Activated gamma-delta T cell treated with Interleukin-2 at 50 U/mL for 16 hours (primary cell): Measurements from ENCODE around the gene CDC42SE2.
"Not testable (repeated sequence)": the region's sequence is repeated elsewhere in the genome, so short reads cannot be mapped to it uniquely, and the experiment has no call there.

Experiments
- DNase-seq: peaks from one replicate; pipeline ENCODE4 v3.0.0-alpha.2; 2020

The CDC42SE2 gene

DNA sequence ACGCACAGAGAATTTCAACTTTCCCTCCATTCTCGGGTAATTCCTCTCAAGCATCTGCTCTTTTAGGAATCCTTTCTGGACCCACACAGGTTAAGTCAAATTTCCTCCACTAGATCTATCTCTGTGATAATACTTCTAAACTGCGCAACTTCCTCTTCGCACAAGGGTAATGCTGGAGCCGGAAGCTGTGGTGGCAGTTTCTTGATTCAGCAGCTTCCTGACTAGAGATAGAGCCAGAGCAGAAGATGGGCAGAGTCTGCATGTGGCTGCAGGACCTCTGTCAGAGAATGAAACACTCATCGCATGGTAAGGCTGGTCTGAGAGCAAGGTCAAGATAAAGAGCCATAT lies 11.1 kb upstream of the CDC42SE2 start:
- DNase-seq: peak; percentile 77

- not testable (repeated sequence) for DNase-seq
Measured at GRCh38 chr5:131254025-131254424, 9.8 kb upstream of the CDC42SE2 start.

DNA sequence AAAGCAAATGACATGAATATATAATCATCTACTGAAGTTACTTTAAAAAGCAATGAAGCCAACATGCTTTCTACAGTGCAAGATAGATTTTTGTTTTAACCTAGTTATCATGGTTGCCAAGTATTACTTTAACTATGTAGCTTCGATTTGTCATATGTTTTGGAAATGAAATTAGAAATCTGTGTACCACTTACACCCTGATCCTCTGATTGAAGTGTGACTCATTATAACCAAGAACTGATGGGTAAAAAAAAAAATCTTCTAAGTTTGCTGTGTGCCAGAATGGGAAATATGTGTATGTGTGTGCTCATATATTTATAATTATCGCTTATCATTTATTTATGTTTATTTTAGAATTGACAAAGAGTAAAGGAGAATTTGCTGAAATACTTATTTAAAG lies 9.1 kb upstream of the CDC42SE2 start:
- no peak for DNase-seq

DNA sequence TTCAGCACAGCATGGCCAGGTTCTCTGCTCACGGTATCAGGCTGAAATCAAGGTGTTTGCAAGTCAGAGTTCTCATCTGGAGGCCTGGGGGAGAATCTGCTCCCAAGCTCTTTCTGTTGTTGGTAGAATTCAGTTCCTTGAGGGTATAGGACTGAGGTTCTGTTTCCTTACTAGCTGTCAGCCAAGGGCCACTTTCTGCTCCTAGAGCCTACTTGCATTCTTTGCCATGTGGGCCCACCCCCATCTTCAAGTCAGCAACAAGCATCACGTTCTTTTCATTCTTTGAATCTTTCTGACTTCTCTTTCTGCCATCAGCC lies 7.4 kb upstream of the CDC42SE2 start:
- no peak for DNase-seq

DNA sequence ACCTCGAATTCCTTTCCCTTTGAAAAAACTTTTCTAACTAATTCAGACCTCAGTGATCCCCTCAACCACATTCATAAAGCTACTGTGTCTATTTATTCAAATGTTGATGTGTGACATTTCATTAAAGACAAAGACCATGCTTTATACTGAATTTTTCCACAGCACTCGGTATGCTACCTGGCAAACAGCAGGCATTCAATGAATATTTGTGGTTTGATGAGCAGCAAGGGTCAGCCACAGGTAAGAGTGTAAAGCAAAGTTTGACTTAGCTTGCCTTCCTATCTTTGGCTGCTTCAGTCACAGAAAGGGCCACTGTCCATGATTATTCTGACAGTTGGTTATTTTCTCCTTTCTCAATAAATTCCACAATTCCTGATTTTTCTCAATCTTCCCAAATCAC lies 5.1 kb upstream of the CDC42SE2 start:
- DNase-seq: no peak

DNA sequence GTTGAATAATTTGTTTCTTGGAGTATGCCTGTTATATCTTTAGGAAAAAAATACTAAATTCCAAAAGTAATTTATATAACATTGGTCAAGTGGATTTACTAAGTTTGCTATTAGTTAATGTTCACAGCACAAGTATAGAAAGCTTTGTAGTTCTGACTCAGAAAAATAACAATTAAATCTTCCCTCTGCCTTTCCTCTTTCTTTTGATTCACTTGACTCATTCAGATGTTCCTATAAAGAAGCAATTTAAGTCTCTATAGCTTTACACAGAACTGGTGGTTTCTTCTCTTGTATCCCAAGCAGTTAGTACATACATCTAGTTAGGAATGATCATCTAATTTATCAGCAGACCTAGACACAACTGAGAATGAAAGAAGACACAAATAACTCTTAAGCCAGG lies 4.5 kb upstream of the CDC42SE2 start:
- no peak for DNase-seq

DNA sequence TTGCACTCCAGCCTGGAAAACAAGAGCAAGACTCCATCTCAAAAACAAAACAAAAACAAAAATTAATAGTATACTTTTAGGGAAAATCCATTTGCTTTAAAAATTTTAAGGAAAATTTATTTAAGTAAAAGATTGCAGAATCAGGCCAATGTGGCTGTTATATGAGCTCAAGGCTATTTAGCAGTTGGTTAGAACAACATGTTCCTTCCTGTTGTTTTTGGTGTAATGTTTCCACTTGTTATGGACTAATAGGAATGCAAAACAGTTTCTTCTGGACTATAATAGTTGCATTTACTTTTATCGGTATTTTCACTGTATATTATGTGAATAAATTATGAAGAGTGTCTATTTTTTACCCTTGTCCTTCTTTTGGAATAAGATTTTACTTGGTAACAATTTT lies 3.0 kb upstream of the CDC42SE2 start:
- no peak for DNase-seq

GRCh38 chr5:131261483-131261882 lies 2.4 kb upstream of the CDC42SE2 start:
- DNase-seq: no peak

DNA sequence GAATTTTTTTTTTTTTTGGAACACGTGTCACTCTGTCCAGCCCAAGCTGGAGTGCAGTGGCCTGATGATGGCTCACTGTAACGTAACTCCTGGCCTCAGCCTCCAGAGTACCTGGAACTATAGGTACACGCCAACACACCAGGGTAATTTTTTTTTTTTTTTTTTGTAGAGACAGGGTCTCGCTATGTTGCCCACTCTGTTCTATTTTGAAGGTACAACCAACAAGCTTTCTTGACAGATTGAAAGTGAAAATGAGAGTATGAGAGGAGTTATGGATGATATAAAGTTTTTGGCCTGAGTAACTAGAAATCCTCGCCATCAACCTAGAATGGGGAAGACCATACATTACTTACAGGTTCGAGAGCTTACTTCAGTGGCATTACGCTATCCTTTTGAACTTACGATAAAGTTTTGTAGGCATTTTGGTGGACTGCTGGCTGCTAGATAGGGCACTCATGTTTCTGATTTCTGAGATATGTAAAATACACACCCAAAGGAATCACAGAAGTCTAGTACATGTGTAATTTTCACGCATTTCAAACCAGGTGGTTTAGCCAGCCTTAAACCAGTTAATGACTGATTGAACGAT lies 806 bp upstream of the CDC42SE2 start:
- DNase-seq: no peak

- peak; percentile 34 for DNase-seq
Measured at GRCh38 chr5:131264451-131265099, 722 bp downstream of the CDC42SE2 start.

DNA sequence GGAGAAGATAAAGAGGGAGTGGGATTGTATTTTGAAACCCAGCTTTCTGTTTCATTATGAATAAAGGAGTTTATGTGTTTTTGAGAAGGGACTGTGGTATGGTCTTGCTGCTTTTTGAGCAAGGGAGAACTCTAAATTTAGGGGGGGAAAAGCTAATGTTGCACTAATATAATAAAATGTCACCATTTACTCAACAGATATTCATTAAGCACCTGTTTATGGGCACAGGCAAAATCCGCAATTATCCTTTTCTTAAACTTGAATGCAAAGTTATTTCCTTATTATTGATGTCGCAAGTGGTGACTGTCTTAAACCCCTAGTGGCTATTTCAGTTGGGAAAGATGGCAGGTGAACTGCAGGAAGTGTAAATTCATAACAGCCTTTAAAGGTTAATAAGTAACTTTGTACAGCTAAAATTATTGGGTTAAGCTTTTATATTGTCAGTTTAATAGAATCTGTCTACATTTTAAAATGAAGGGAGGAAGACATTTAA lies 1.5 kb downstream of the CDC42SE2 start:
- DNase-seq: no peak

- DNase-seq: peak; percentile 31
Measured at GRCh38 chr5:131266370-131267060, 2.7 kb downstream of the CDC42SE2 start.

DNA sequence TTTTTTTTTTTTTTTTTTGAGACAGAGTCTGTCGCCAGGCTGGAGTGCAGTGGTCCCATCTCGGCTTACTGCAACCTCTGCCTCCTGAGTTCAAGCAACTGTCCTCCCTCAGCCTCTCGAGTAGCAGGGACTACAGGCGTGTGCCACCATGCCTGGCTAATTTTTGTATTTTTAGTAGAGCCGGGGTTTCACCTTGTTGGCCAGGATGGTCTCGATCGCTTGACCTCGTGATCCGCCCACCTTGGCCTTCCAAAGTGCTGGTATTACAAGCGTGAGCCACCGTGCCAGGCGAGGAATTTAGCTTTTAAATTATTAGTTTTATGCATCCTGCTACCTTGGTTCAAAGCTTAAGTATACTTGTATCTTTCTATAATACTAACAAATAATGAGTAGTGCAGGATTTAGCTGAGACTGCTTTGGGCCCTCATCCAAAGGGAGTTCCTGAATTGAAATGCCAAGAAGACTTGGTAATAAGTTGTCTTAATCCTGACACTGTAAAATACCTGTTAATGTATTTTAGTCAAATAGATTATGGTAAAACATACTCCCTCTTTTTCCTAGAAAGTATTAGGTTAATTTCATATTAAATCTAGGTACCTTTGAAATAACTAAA lies 5.0 kb downstream of the CDC42SE2 start:
- DNase-seq: no peak

DNA sequence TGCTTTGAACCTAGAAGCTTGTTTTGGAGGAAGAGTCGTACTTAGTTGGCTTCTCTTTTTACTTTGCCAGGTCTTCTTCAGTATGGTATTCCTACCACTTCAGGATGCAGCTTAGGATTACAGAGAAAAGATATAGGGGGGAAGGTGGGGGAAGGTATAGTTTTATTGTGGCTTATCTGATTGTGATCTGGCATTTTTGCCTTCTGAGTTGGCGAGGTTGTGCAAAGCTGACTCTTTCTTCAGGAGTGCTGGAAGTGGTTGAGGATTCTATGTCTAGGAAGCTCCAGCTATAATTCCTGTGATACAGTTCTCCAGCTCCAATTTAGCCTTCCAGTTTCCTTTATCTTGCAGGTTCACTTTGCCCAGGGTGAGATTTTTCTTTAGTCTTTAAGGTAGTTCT lies 7.0 kb downstream of the CDC42SE2 start:
- DNase-seq: no peak

GRCh38 chr5:131271888-131272287 lies 8.0 kb downstream of the CDC42SE2 start:
- not testable (repeated sequence) for DNase-seq

- no peak for DNase-seq
Measured at GRCh38 chr5:131272307-131272706, 8.5 kb downstream of the CDC42SE2 start.

DNA sequence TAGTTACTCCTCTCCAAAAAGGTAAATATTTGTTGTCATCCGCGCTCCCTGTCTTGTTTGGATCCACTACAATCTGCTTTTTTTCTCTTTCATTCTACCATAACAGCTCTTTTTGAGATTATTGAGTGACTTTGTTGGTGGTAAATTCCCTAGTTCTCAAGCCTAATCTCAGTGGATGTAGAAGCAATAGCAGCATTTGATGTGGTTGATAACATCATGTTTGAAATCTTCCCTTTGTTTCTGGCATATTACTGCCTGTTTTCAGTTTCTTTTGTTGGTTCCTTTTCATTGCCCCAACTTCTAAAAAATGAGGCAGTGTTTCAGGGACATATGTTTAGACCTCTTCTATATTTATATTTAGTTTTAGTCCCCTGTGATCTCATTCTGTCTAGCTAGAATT lies 8.9 kb downstream of the CDC42SE2 start:
- DNase-seq: no peak

GRCh38 chr5:131274326-131275063 lies 10.6 kb downstream of the CDC42SE2 start:
- no peak for DNase-seq

DNA sequence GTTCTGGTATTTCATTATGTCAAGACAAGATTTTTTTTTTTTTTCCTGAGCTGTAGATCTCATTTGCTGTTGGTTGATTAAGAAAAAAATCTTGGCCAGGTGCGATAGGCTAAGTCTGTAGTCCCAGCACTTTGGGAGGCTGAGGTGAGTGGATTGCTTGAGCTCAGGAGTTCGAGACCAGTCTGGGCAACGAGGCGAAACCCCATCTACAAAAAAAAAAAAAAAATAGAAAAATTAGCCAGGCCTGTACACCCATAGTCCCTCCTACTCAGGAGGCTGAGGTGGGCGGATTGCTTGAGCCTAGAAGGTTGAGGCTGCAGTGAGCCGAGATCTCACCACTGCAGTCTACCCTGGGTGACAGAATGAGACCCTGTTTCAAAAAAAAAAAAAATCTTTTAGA lies 12.2 kb downstream of the CDC42SE2 start:
- DNase-seq: no peak

DNA sequence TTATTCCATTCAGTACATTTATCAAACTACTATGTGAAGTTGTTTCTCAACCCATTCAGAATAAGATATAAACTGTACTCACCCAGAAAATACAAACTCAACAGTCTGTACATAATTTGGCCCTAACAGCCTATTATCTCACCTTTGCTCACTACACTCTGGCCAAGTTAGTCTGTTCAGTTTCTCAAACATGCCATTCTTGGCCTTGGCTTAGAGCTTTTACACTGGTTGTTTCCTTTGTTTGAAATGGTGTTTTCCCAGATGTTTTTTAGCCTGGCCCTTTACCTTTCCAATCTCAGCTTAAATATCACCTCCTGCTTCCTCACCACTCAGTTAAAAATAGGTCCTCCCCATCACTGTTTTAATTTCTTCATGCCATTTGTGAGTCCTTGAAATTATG lies 13.6 kb downstream of the CDC42SE2 start:
- DNase-seq: no peak

DNA sequence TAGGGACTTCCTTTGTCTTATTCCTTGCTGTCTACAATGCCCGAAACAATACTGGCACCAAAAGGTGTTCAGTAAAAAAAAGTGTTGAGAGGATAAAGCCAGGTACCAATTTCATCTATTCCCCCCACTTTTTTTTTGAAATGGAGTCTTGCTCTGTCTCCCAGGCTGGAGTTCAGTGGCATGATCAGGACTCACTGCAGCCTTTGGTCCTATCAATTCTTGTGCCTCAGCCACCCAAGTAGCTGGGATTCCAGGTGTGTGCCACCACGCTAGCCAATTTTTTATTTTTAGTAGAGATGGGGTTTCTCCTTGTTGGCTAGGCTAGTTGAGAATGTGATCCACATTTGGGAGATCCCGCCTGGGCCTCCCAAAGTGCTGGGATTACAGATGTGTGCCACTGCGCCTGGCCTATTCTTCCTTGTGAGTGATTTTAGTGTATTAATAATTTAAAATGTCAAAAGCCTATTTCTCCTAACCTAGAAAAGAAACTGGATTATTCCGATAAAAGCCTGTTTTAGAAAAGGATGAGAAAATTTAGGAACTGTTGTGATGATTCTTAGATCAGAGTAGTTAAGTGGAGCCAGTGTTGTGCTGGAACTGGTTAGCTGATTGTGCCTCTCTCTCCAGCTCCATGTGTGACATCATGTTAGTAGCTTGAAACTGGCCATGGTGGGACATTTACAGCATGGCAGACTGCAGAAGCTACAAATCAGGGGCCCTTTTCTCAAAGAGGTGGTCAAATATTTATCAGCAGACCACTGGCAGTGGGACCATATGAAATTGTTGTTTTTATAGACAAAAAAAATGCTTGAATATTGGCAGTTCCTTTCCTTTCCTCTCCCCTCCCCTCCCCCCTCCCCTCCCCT lies 14.3 kb downstream of the CDC42SE2 start:
- DNase-seq: no peak

GRCh38 chr5:131278741-131279124 lies 14.9 kb downstream of the CDC42SE2 start:
- DNase-seq: not testable (repeated sequence)
